HG03575 (cell line): ENCODE data around the gene DIPK1C.

Experiments used
- ATAC-seq: cut with Tn5 transposase; IDR thresholded peaks from one replicate; pipeline ENCODE4 v1.9.1; 2021; ENCODE audit not compliant: unreplicated experiment, insufficient number of reproducible peaks, low FRiP score; ENCODE audit errors: extremely low read depth

DIPK1C gene

GRCh38 chr18:74456017-74456348 is 1.1 kb downstream of the DIPK1C start:
- no peak for ATAC-seq

- ATAC-seq, result no peak
Measured at GRCh38 chr18:74455386-74455785, 1.7 kb downstream of the DIPK1C start.

GRCh38 chr18:74454279-74454751 is 2.8 kb downstream of the DIPK1C start:
- ATAC-seq, result no peak

DNA sequence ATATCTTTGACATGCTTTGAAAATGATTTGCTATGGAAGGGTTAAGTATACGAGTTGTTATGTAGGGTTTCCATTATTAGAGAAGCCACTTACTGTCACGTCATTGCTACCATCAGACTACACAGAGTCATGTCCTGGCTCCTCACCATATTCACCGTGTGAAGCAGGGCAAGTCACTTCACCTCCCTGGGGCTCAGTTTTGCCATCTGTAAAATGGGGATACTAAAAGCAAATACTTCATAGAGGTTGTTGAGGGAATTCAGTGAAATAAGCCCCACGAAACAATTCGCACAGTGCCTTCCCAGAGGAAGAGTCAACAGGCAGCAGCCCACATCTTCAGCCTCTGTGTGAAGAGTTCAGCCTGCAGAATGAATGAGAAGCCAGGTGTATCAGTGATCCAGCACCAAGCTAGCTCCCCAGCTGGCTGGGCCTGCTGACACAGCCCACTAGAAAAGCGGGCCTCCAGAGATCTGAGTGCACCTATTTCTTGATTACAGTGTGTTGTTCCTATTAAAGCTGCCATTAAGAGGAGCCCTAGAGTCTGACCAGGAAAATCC is 3.4 kb downstream of the DIPK1C start:
- ATAC-seq, result no peak

- no peak for ATAC-seq
Measured at GRCh38 chr18:74453016-74453566, 4.0 kb downstream of the DIPK1C start.

DNA sequence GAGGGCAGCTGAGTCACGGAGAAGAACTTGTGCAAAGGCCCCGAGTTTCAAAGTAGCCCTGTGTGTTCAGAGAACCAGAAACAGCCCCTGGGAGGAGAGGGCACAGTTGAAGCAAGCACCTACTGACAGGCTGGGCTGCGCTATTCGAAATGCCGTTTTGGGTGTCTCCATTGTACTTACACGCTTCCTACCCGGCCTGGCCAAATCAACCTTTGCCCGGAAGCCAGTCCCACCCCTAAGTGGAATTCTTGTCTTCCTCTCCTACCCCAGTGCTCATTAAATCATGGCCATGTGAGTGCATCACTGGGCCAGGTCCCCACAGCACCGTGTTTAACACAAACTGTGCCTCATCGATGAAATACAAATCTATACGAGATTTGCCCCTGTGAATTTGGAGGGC is 6.0 kb downstream of the DIPK1C start:
- ATAC-seq, result no peak

DNA sequence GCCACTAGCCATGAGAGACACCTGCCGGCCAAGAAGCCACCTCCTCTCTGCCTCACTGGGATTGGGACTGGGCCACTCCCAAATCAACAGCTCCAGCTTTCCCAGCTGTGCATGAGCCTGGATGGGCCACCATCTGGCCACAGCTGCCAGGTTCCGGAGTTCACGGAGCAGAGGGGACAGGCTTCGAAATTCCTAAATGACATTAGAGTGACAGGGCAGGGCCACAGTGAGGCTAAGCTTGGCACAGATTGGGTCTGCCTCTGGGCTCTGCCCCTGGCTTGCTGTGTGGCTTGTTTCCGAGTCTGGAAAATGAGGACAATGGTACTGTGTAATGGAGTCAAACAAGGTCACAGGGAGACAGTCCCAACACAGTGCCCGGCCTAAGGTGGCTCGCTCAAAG is 6.5 kb downstream of the DIPK1C start:
- ATAC-seq, result no peak

- ATAC-seq, result no peak
Measured at GRCh38 chr18:74447404-74448152, 9.5 kb downstream of the DIPK1C start.

DNA sequence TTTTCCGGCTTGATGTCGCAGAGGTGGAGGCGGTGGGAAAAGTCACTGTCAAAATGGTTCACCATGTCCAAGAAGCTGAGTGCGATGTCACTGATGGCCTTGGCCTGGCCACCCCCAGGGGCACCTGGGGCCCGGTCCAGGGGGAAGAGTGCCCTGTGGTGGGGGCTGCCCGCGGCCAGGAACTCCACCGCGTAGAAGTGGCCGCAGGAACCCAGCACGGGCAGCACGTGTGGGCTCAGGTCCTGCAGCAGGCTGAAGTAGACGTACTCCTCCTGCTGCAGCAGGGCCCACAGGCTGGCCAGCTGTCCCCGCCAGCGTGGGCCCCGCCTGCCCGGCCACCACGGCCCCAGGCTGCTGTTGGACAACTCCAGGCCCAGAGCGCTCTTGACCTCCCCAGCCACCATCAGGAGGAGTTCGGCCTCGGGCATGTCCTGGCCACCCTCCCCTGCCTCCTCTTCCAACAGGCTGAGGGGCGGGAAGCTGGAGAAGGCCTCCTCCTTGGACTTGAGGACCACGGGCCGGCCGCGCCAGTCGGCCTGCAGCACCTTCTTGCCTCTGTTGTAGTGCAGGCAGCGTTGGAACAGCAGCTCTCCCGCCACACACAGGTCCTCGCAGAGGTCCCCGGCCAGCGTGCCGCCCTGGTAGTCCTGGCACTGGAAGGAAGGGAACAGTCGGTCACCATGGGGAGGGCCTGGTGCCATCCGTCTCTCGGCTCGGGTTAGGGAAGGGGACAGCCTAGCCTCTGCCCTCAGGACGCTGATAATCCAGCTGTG is 10.3 kb downstream of the DIPK1C start:
- ATAC-seq, result no peak

- ATAC-seq, result no peak
Measured at GRCh38 chr18:74446178-74446577, 10.9 kb downstream of the DIPK1C start.

- no peak for ATAC-seq
Measured at GRCh38 chr18:74445585-74445984, 11.5 kb downstream of the DIPK1C start.

DNA sequence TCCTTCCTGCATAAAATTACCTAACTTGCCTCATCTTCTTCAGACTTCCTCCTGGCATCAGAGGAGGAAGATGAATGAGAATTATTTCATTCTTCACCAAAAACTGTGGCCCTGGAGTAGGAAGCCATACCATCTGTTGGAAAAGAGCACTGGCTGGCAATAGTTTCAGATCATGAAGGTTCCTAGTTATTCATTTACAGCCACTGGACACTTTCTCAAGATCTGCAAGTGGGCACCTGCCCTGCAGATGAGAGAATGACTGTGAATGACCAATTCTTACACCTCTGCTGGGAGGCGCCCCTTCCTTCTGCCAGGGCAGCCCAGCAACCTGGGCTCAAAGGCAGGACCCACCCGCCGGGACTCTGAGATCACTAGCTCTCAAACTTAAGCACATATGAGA is 13.0 kb downstream of the DIPK1C start:
- ATAC-seq, result no peak

DNA sequence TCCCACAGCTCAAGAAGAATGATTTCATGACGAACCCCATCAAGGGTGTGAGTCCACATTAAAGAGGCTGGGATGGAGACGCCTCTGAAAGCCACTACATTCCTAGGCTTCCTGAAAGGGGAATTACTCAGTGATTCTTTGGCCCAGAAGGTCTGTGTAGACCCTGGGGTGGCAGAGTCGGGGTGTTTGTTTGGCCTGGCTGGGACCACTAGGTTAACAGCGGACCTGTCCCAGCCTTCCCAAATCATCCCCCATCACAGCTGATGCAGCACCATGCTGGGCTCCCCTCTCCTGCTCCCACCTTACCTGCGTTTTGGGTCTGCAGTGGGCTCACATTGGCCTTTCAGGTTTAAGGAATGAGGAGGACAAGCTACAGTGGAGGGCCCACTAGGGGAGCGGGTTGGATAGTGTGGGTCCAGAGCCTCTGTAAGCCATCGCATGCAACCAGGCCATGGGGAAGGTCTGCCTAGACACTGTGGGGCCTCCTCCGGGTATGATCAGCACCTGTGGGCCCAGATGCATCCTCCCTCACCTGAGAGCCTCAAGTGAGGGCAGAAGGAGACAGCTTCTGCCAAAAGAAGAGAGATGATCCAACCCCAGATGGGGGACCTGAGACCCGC is 16.2 kb downstream of the DIPK1C start:
- no peak for ATAC-seq

DNA sequence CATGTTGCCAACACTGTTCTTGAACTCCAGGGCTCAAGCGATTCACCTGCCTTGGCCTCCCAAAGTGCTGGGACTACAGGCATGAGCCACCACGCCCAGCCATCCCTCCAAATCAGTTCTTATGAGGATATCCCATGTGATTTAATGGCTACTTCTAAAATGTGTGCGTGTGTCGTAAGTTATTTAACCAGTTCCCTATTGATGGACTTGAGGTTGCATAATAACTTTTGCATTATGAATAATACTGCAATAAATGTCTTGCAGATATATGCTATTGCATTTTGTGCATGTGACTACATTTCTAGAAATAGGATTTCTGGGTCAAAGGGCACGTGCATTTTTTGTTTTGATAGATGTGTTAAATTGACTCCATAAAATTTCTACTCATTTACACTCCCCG is 19.0 kb downstream of the DIPK1C start:
- no peak for ATAC-seq

GRCh38 chr18:74436158-74436769 is 20.8 kb downstream of the DIPK1C start:
- ATAC-seq, result no peak

GRCh38 chr18:74435740-74436139 is 21.4 kb downstream of the DIPK1C start:
- ATAC-seq, result no peak

- no peak for ATAC-seq
Measured at GRCh38 chr18:74434466-74434865, 22.6 kb downstream of the DIPK1C start.

GRCh38 chr18:74430806-74431571 is 26.1 kb downstream of the DIPK1C start:
- no peak for ATAC-seq
